Measurements from ENCODE around the gene C1orf50.
"Not testable (repeated sequence)": the region's sequence is repeated elsewhere in the genome, so short reads cannot be mapped to it uniquely, and the experiment has no call there.

DNA sequence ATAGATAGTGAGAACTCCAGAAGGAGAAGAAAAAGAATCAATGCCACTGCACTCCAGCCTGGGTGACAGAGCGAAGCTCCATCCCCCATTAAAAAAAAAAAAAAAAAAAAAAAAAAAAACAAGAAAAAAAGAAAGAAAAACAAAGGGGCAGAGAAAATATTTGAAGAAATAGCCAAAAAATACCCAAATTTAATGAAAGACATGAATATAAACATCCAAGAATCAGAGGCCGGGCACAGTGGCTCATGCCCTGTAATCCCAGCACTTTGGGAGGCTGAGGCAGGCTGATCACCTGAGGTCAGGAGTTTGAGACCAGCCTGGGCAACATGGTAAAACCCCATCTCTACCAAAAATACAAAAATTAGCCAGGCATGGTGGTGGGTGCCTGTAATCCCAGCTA, 44.6 kb upstream of the C1orf50 start:
- TF ChIP-seq, protein P1, sequence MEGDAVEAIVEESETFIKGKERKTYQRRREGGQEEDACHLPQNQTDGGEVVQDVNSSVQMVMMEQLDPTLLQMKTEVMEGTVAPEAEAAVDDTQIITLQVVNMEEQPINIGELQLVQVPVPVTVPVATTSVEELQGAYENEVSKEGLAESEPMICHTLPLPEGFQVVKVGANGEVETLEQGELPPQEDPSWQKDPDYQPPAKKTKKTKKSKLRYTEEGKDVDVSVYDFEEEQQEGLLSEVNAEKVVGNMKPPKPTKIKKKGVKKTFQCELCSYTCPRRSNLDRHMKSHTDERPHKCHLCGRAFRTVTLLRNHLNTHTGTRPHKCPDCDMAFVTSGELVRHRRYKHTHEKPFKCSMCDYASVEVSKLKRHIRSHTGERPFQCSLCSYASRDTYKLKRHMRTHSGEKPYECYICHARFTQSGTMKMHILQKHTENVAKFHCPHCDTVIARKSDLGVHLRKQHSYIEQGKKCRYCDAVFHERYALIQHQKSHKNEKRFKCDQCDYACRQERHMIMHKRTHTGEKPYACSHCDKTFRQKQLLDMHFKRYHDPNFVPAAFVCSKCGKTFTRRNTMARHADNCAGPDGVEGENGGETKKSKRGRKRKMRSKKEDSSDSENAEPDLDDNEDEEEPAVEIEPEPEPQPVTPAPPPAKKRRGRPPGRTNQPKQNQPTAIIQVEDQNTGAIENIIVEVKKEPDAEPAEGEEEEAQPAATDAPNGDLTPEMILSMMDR (conservative IDR thresholded peaks at IDR 0.05) = not testable (repeated sequence)
- TF ChIP-seq EZH2 (IDR thresholded peaks at IDR 0.05; ENCODE audit: low read depth) = not testable (repeated sequence)

All from PC-9 (cell line).